HG03060 (cell line): Measurements from ENCODE around the gene MEGF6.

Source experiments
- ATAC-seq: cut with Tn5 transposase; IDR thresholded peaks from one replicate; pipeline ENCODE4 v1.9.1; 2021; ENCODE audit warnings: low read depth, moderate number of reproducible peaks; ENCODE audit not compliant: unreplicated experiment

MEGF6 gene

DNA sequence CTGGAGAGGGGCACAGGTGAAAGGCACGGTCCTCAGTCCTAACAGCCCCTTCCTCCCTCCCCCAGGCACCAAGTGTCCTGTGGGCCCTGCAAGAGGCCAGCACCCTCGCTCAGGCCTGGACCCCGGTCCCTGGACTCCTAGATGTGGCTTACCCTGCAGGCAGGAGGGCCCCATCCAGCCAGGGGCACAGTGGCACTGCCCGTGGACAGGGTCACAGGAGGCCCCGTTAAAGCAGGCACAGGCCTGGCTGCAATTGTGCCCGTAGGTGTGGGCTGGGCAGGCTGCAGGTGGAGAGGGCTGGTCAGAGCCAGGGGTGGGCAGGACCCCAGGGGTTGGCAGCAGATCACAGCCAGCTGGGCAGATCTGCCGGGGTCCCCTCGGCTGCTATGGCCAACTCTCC, 112.3 kb downstream of the MEGF6 start:
- no peak for ATAC-seq

DNA sequence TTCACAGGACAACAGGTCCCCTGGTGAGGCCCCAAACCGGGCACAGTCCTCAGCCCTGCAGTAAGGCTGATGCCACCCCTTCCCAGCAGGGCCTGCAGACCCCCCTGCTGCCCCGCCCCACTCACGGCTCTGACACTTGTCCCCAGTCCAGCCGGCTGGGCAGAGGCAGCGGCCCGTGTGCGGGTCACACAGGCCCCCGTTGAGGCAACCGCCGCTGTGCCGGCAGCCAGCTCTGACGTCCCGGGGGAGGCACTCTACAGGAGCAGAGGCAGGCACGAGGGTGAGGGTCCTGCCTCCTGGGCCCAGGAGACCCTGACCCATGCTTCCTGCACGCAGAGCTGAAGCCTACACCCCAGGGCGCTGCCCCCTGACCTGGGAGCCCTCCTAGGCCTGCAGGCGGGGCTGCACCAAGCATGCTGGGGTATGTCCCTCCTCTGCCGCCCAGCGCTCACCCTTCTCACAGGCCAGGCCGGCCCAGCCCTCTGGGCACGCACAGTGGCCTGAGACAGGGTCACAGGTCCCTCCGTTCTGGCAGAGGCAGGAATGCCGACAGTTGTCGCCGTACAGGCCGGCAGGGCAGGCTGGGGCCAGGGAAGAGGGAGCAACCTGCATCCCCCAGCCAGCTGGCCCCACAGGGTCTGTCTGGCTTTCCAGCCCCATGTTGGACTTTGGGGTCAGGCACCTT, 112.9 kb downstream of the MEGF6 start:
- ATAC-seq = no peak

DNA sequence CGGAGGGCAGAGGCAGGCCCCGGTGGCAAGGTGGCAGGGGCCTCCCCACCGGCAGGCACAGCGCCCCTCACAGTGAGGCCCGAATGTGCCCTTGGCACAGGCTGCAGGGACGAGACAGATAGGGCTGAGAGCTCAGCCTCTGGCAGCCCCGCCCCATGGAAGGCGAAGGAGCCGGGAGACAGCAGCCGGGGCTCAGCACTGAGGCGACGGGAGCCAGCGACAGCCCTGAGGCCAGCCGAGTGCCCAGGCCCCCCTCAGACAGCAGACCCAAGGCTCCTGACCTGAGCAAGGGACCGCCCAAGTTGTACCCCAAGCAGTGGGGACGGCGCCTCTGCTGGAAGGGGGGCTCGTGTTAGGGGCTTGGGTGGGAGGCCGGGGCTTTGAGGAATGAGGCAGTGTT, 113.8 kb downstream of the MEGF6 start:
- ATAC-seq = no peak

DNA sequence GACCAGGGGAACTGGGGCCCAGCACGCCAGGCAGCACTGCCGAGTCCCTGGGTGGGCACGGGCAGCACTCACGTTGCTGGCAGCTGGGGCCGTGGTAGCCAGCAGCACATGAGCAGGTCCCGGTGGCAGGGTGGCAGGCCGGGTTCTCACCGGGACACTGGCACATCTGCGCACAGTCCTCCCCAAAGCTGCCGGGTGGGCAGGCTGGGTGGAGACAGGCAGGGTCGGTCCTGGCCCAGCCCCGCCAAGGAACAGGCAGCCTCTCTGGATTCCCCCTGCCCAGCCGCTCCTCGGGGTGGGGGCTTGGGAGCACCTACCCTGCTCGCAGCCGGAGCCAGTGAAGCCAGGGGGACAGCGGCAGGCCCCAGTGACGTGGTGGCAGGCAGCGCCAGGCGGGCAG, 114.4 kb downstream of the MEGF6 start:
- no peak for ATAC-seq

DNA sequence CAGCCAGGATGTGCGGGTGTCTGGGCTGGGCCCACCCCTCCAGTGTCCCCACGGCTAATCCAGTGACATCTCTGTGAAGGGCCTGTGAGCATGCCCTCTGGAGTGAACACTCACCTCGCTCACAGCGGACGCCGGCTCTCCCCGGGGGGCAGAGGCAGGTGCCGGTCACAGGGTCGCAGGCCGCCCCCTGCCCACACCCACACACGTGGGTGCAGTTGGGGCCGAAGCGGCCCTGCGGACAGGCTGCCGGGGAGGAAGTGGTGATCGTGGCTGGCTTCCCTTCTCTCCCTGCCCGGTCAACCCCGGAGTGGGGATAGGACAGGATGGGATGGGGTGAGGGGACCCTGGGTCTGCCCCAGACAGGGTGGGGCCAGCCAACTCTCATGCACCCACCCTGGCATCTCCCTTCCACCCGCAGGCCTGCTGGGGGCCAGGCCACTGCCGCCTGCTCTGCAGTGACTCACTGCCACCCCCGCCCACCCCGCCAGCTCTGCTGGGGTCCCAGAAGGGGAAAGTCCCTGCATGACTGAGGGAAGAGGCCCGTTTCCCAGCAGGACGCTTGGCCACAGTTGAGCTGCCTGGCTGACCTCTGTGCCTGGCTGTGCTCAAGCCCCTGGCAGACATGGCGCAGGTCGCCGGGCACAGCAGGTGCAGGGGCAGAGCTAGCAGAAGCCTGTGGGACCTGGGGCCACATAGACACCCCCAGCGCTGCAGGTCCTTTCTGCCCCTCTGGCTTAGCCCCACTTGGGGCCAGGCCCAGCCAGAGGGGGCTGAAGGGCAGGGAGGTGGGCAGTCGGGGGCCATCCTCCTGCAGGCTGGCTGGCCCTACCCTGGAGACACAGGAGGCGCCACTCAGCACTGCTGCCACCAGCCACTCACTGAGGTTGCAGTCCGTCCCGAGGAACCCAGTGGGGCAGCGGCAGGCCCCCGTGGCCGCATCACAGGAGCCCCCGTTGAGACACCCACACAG, 115.2 kb downstream of the MEGF6 start:
- no peak for ATAC-seq

DNA sequence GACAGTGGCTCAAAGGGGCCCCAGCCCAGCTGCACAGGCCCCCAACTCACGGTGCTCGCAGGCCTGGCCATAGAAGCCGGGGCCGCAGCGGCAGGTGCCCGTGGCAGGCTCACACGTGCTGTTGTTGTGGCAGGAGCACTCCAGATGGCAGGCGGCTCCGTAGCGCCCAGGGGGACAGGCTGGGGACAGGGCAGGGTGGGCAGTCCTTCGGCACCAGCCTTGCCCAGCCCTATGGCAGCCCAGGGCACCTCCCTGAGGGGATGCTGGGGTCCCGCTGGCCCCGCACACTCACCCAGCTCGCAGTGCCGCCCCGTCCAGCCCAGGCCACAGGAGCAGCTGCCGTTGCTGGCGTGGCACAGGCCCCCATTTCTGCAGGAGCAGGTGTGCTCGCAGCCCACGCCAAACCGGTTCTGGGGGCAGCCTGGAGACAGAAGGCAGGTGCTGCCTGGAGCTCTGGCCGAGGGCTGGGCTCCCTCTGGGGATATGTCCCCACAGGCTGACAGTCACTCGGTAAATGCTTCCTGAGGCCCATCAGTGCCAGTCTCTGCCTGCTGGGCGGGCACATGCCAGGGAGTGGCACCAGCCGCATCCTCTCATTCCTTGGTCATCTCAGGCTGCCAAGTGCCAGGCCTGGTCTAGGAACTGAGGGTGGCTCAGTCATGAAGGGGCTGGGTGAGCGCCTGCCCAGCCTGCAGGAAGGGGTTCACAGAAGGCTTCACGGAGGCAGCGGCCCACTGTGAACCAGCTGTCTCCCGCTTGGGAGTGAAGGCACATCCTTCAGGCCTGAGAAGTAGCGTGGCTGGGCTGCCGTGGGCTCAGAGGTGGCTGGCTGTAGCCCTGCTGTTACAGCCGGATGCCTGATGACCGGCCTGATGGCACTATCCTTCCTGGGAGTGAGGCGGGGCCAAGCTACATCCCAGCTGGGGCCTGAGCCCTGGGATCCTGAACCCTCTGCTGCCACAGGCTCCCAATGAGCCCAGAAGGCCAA, 116.7 kb downstream of the MEGF6 start:
- no peak for ATAC-seq

DNA sequence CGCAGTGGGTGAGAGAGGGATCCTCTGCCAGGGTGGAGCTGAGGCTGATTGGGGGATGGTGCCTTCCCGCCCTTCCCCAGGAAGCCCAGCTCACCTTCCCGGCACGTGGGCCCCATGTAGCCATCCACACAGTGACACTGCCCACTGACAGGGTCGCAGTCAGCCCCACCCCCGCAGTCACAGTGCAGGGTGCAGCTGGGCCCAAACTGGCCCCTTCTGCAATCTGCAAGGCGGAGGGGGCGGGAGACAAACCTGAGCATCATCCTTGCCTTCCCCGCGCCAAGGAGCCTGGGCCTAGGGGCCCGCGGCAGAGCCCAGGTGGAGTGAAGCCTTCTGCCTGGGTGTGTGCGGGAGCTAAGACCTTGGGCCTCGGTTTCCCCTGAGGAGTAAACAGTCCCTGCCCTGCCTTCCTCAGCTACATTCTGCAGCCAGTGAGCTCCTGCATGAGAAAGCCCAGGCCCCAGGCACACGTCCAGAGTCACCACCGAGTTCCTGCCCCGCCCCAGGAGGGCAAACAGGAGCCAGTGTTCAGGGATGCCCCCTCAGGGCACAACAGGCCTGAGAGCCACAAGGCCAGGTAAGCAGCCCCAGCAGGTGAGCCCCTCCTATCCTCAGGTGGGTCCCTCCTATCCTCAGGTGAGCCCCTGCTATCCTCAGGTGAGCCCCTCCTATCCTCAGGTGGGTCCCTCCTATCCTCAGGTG, 118.6 kb downstream of the MEGF6 start:
- ATAC-seq = no peak

DNA sequence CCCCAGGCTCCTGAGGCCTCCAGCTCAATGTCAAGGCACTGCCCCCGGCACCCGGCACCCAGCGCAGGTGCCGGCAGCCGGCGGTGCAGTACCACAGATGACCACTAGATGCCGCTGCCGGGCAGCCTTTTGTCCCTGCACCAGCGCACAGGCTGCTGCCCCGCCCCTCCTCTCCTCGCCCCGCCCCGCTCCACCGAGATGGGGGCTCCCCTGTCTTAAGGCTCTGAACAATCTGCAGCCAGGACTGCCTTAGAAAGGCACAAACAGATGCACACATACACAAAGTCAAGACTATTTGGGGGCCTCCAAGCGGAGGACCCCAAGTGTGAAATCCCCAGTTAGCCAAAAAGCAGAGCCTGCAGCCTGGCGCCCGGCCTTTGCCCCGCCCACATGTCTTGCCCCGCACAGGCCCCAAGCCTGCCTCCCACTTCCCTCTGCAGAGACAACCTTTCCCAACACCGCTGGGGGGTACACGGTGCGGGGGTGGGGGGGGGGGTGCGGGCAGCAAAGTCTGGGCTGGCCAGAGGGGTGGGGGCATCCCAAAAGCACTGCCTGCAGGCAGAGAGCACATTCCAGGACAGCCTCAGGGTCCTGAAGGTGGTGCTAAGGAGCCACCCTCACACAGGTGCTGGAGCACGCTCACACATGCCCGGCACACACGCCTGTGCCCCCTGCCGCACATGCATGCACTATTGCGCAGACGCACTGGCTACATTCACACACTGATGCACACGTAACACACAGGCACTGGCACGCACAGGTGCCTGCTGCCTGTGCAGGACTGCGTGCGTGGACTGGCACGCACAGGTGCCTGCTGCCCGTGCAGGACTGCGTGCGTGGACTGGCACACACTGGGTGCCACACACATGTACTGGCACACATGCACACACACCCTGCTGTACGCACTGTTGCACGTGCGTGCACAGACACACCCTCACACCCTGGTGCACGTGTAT, 119.7 kb downstream of the MEGF6 start:
- ATAC-seq = no peak

DNA sequence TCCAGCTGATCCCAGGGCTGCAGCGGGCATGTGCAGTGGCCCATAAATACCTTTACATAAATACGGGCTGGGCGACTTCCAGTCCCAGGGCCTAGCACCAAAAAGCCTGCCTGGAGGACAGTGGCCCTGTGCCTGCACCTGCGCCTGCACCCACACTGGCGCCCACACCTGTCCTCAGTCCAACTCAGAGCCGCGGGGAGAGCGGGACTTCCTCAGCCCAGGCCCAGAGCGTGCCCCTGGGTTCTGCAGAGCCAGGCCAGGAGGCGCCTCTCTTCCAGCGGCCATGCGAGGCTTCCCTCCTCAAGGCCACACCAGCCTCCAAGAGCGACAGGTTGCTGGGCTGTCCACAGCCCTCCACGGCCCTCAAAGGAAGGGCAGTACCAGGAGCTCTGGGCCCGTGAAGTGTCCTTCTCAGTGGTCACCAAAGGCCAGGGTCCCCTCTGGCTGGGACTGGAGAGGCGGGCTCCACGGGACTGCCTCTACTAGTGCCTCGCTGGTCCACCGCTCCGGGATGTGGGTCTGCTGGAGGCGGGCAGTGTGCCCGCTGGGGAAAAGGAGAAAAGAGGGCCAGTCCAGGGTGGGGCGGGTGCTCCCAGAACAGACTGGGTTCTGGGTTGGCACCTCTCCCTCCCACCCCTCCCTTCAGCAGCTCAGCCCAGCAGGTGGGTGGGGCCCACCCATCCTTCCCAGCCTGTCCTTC, 121.1 kb downstream of the MEGF6 start:
- ATAC-seq = no peak

DNA sequence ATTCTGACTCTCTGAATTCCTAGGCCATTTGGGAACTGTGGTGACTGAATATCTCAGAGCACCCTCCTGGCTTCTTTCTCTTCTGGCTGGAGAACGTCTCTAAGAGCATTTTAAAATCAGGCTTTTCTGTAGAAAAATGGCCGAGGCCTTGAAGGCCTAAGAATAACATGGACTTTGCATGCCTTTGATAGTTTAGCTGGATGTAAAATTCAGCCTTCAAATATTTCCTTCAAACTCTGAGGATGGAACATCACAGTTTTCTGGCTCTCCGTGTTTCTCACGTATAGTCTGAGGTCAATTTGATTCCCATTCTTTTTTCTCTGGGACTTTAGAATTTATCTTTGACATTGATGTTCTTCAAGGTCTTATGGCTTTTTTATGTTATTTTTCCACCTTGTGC, 122.9 kb downstream of the MEGF6 start:
- no peak for ATAC-seq

DNA sequence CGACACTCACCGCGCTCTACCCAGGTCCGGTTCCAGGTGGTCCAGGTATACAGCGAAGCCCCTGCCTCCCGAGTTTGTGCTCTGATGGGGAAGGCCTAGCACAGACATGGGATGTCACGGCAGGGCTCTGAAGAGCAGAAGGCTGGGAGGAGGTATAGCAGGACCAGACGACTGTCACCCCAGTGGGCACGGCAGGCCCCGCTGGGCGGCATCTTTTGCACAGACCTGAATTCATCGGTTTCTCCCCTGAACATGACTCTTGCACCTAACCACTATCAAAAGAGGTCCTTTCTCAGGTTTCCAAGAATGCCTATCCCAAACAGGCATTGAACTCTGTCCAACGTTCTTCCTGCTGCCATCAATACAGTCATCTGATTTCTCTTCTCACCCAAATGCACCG, 126.3 kb downstream of the MEGF6 start:
- ATAC-seq = no peak

DNA sequence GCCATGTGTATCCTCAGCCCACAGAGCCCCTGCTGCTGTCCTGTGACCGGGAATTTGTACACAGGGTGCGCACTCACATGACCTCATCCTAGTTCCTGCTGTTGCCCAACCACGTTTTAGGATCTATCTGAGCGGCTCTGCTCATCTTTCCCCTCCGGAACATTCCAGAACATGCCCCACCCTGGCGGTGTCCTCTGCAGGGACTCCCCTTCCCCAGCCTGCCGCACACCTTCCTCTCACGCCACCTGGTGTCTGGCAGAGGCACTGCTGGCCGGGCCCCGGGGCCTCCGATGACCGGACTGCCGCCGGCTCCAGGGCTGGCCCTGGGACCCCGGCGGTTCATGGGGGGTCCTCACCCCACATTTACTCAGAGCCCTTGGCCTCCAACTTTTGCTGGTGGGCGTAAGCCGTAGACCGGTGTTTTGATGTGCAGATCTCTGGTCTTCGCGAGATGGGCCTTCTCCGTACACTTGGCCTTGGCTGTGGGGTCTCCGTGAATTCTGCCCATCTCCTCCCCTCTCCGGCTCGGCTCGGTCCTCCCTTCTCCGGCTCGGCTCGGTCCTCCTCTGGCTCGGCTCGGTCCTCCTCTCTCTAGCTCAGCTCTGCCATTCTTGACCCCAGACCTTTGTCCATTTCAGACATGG, 127.4 kb downstream of the MEGF6 start:
- ATAC-seq = no peak

DNA sequence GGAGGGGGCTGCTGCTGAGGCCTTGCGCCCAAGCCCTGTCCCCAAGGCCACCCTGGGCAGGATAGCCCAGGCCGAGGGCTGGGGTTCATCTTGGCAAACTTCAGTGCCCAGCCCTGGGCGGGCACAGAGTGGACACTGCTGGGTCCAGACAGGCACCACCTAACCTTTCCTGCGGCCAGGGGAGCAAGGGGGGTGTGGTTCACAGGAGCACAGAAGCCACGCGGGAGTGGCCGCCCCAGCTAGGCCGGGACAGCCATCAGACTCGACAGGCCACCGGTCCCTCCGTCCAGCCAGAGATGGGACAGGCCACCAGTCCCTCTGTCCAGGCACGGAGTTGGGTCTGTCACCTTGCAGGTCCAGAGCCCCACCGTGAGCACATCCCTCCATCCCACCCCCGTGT, 127.9 kb downstream of the MEGF6 start:
- no peak for ATAC-seq

DNA sequence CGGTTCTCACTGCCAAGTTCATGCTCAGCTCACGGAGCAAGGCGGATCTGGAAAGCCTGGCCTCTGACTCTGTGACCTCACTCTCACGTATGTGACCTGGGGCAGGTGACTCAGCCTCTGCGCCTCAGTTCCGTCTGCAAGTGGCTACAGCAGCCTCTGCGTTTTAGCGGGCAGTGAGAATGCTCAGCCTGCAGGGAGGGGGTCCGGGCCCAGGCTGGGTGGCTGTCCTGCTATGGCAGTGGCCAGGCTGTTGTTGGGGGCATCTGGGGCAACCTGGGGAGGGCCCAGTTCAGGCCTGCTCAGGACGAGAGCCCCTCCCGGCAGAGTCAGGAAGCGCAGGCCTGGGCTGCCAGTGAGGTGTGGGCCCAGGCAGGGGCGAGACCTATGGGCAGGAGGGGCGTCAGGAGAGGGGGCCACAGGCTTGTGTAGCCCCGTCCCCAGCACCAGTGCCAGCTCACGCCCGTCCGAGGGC, 128.9 kb downstream of the MEGF6 start:
- ATAC-seq = no peak

DNA sequence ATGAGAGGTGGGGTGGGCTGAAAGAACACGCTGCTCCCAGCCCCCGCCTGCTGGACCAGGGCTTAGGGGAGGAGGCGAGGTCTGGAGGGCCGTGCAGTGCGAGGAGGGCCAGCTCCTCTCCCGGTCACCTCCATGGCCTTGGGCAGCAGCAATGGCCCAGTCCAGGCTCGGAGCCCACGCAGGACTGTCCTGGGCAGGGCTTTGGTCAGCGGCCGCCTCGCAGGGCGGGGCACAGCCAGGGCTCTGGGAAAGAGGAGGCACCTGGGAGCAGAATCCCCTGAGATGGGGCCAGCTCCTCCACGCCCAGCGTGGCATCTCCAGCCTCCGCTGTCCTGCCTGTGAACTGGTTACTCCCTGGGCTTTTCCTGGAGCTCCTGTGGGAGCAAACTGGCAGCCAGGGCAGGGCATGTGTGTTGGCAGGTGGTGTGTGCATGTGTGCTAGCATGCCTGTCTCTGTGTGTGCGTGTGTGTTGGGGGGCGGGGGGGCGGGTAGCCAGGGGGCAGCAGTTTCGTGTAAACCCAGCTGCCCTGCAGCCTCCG, 129.4 kb downstream of the MEGF6 start:
- ATAC-seq = no peak

DNA sequence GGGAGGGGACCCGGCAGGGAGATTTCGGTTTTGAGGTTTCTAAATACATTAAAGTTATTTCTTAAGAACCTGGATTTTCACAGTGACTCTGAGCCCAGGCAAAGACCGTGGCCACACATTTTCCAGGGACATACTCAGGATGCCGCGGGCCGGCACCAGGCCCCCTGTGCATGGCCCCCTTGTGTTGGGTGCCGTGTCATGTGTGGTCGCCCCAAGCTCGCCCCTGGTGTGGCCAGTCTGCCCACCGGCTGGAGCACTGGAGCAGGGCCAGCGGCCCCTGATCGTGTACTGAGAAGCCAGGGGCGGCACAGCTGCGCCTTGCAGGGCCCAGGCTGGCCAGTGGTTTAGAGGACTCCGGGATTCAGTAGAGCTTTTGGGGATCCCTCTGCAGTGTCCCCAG, 130.3 kb downstream of the MEGF6 start:
- ATAC-seq = no peak

DNA sequence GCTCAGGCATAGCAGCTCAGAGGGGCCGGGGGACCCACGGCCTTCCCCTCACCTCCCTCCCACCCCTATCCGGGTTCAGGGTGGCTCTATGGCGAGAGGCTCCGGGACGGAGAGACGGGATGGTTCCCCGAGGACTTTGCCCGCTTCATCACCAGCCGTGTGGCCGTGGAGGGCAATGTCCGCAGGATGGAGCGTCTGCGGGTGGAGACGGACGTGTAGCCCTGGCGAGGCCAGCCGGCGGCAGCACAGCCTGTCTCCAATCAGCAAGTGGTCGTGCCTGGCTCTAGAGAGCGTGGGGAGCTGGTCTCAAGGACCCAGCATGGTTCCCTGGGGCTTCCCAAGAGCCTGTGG, 131.0 kb downstream of the MEGF6 start:
- no peak for ATAC-seq
